K562 (cell line): ENCODE results near the gene TMC2. TPM values are rescaled to one million over a fixed set of nuclear protein-coding genes. Genes with fewer than 3 reads are reported as not detected.

ENCODE experiments used
- ATAC-seq: fragments of 200-7000 bp; cut with Tn5 transposase; 3 replicates; pipeline ENCODE4 v1.9.1; 2020; ENCODE audit warnings: moderate library complexity
- BruUV-seq: library from RNA; stranded (reverse); fragments of 400-500 nt; replicated peaks from 2 replicates; lab custom pipeline; 2021; lab: Mats Ljungman, UMichigan
- CTCF ChIA-PET: fragments of 300-600 bp; formaldehyde crosslinking; extraction: SDS; loops from one replicate; lab custom pipeline; 2021; ENCODE audit warnings: low intra/inter-chr PET ratio; lab: Yijun Ruan, JAX
- POLR2A ChIA-PET: fragments of 300-600, 350-650 bp; sonication (Branson Sonifier 250); formaldehyde crosslinking; extraction: SDS; loops from one replicate; lab custom pipeline; 2021; ENCODE audit warnings: antibody characterized with exemption, inconsistent platforms; lab: Yijun Ruan, JAX
- DNase-seq, 4 experiments: peaks; one replicate each; pipeline versions ENCODE4 v3.0.0 to v3.0.0-alpha.2; 2011 to 2018; ENCODE audit warnings: low spot score in 3 of 4, mixed read lengths in 3 of 4; ENCODE audit errors: extremely low read depth in 1 of 4
- FAIRE-seq: peaks from 2 replicates; lab custom pipeline; 2011; peaks lifted over from hg19 to GRCh38; lab: Jason Lieb, UNC
- H2AFZ ChIP-seq: 2 replicates; pipeline ENCODE4 v1.6.0; 2011; ENCODE audit warnings: low read depth, low read length, control low read depth, inconsistent platforms
- H3K27ac ChIP-seq: fragments of 200-600 bp; 3 replicates; pipeline ENCODE4 v1.8.0; 2011; ENCODE audit warnings: low read depth, mild to moderate bottlenecking, control low read depth, inconsistent platforms, low read length, moderate library complexity, mixed read lengths; ENCODE audit errors: extremely low read depth
- H3K27me3 ChIP-seq, 2 experiments: fragments of 300-600 bp in 1 of 2; 2 replicates in 1 of 2; 3 replicates in 1 of 2; pipeline versions ENCODE4 v1.6.0 to v1.8.0; 2011; ENCODE audit warnings: inconsistent platforms in 2 of 2, low read length in 2 of 2, mild to moderate bottlenecking in 1 of 2, mixed read lengths in 1 of 2, moderate library complexity in 1 of 2; ENCODE audit not compliant: control insufficient read depth in 2 of 2, insufficient read depth in 2 of 2
- H3K36me3 ChIP-seq: fragments of 300-600 bp; 3 replicates; pipeline ENCODE4 v1.8.0; 2011; ENCODE audit warnings: mild to moderate bottlenecking, low read length, inconsistent platforms; ENCODE audit not compliant: control insufficient read depth, insufficient read depth
- H3K4me1 ChIP-seq, 2 experiments: fragments of 200-600 bp in 1 of 2; replicated peaks in 1 of 2; 2 replicates in 1 of 2; 3 replicates in 1 of 2; pipeline versions ENCODE4 v1.5.1 to v1.8.0; 2011; ENCODE audit warnings: inconsistent platforms in 2 of 2, low read length in 2 of 2, mild to moderate bottlenecking in 1 of 2, mixed read lengths in 1 of 2, moderate library complexity in 1 of 2; ENCODE audit not compliant: control insufficient read depth in 2 of 2, insufficient read depth in 2 of 2
- H3K4me2 ChIP-seq: 2 replicates; pipeline ENCODE4 v1.6.1; 2011; ENCODE audit warnings: low read length, control low read depth, inconsistent platforms, mixed read lengths; ENCODE audit not compliant: insufficient read depth
- H3K4me3 ChIP-seq: fragments of 200-600 bp; sonication (generic), shearing (Covaris generic); 2 replicates; pipeline ENCODE4 v1.5.1; 2016; ENCODE audit warnings: control low read depth, inconsistent platforms
- H3K79me2 ChIP-seq: fragments of 200-600 bp; 3 replicates; pipeline ENCODE4 v1.8.0; 2011; ENCODE audit warnings: low read length, inconsistent platforms; ENCODE audit not compliant: control insufficient read depth, insufficient read depth
- H3K9ac ChIP-seq, 2 experiments: 2 replicates each; pipeline versions ENCODE4 v1.6.0 to v1.6.1; 2011; ENCODE audit warnings: low read depth in 2 of 2, low read length in 2 of 2, control low read depth in 1 of 2, inconsistent platforms in 1 of 2, mild to moderate bottlenecking in 1 of 2, mixed read lengths in 1 of 2; ENCODE audit not compliant: insufficient read depth in 1 of 2
- H3K9me1 ChIP-seq: one replicate; pipeline ENCODE4 v1.6.0; 2011; ENCODE audit warnings: inconsistent platforms, mild to moderate bottlenecking, low read length, moderate library complexity; ENCODE audit not compliant: control insufficient read depth, insufficient read depth
- H3K9me3 ChIP-seq: replicated peaks from 2 replicates; pipeline ENCODE4 v1.5.1; 2011; ENCODE audit warnings: low read depth, low read length, inconsistent platforms; ENCODE audit not compliant: control insufficient read depth, insufficient read depth
- H4K20me1 ChIP-seq: replicated peaks from 2 replicates; pipeline ENCODE4 v1.6.1; 2011; ENCODE audit warnings: low read length, inconsistent platforms, mixed read lengths; ENCODE audit not compliant: control insufficient read depth, insufficient read depth
- ARID1B ChIP-seq: fragments of 450-650 bp; IDR thresholded peaks from 2 replicates; pipeline ENCODE4 v1.6.1; 2016; ENCODE audit warnings: antibody characterized with exemption, mild to moderate bottlenecking, inconsistent platforms
- C11orf30 ChIP-seq: fragments of 450-650 bp; IDR thresholded peaks from 2 replicates; pipeline ENCODE4 v1.6.1; 2016; ENCODE audit warnings: low read depth, mild to moderate bottlenecking
- CGGBP1 ChIP-seq: fragments of 250-450 bp; sonication (Bioruptor Pico); IDR thresholded peaks from 2 replicates; pipeline ENCODE4 v1.9.0; 2021; ENCODE audit warnings: mild to moderate bottlenecking
- EZH2 ChIP-seq: IDR thresholded peaks from 2 replicates; pipeline ENCODE4 v1.6.1; 2012; ENCODE audit warnings: low read depth, mild to moderate bottlenecking, inconsistent platforms, low read length, borderline replicate concordance
- MAFF ChIP-seq: IDR thresholded peaks from 2 replicates; pipeline ENCODE4 v1.6.1; 2012; ENCODE audit warnings: low read length, improper control_type of control experiment
- MAFG ChIP-seq: fragments of 450-650 bp; conservative IDR thresholded peaks from 2 replicates; pipeline ENCODE4 v1.6.1; 2016; ENCODE audit warnings: missing genetic modification characterization, missing compliant biosample characterization
- MAFK ChIP-seq: IDR thresholded peaks from 2 replicates; pipeline ENCODE4 v1.6.1; 2011; ENCODE audit warnings: low read length, improper control_type of control experiment
- NFE2 ChIP-seq: IDR thresholded peaks from 2 replicates; pipeline ENCODE4 v1.6.1; 2014; ENCODE audit warnings: antibody characterized with exemption, low read depth
- NFE2L1 ChIP-seq: fragments of 450-650 bp; IDR thresholded peaks from 2 replicates; pipeline ENCODE4 v1.6.1; 2016; ENCODE audit warnings: missing genetic modification characterization, low read depth, mild to moderate bottlenecking, missing compliant biosample characterization, moderate library complexity, borderline replicate concordance
- STAT5A ChIP-seq: IDR thresholded peaks from 2 replicates; pipeline ENCODE4 v1.6.1; 2012; ENCODE audit warnings: low read length, inconsistent platforms, borderline replicate concordance
- TAF15 ChIP-seq: fragments of 200-400 bp; formaldehyde crosslinking; IDR thresholded peaks from 2 replicates; pipeline ENCODE4 v1.6.1; 2017; ENCODE audit warnings: mild to moderate bottlenecking, low read depth, low read length, moderate library complexity
- TAF9B ChIP-seq: fragments of 450-650 bp; IDR thresholded peaks from 2 replicates; pipeline ENCODE4 v1.6.1; 2018; ENCODE audit warnings: mild to moderate bottlenecking; ENCODE audit not compliant: partially characterized antibody
- ZC3H8 ChIP-seq: fragments of 450-650 bp; IDR thresholded peaks from 2 replicates; pipeline ENCODE4 v1.6.1; 2017
- ZNF184 ChIP-seq: sonication (generic); formaldehyde crosslinking; IDR thresholded peaks from 2 replicates; pipeline ENCODE4 v1.5.0; 2020; ENCODE audit warnings: missing genetic modification reagents
- ZNF316 ChIP-seq: fragments of 450-650 bp; IDR thresholded peaks from 2 replicates; pipeline ENCODE4 v1.6.1; 2016
- WGBS: fragments of 100-300 bp; shearing (Covaris generic); methylation state at CpG from one replicate; pipeline ENCODE4 v1.1.6; 2016; ENCODE audit warnings: low coverage, mixed read lengths; ENCODE audit not compliant: insufficient coverage; ENCODE audit errors: missing lambda C conversion rate; 5-methylcytosine and 5-hydroxymethylcytosine counted together
- in situ Hi-C: fragments of 300-500 bp; cut with MboI; formaldehyde crosslinking; loops from 4 replicates; pipeline ENCODE4 v1.15.0; 2018; ENCODE audit warnings: inconsistent platforms, mixed read lengths
- intact Hi-C: fragments of 100-400 bp; cut with micrococcal nuclease; formaldehyde crosslinking; loops from 2 replicates; pipeline ENCODE4 v1.14.2; 2022
- polyA plus RNA-seq, 8 experiments: library from polyadenylated mRNA; depleted of rRNA in 4 of 8; stranded (reverse) in 5 of 8; unstranded in 3 of 8; fragments of >200 nt; fragmentation: Nextera tagmentation in 2 of 8; fragmentation: Illumina TruSeq in 1 of 8; extraction: Ambion mirVana in 2 of 8; extraction: Trizol in 1 of 8; gene quantifications; 2 replicates each; pipeline versions ENCODE4 v1.2.1 to v1.2.3, GENCODE V29; 2011 to 2014; ENCODE audit warnings: inconsistent platforms in 1 of 8, missing spikeins in 1 of 8
- total RNA-seq, 7 experiments: library from RNA; depleted of rRNA in 6 of 7; stranded (reverse); fragments of >200 nt in 6 of 7; fragmentation: Illumina TruSeq in 2 of 7; extraction: Trizol in 2 of 7; gene quantifications; 2 replicates each; pipeline versions ENCODE4 v1.2.1 to v1.2.3, GENCODE V29; 2011 to 2021; ENCODE audit warnings: low replicate concordance in 1 of 7
- TF ChIP-seq, protein P1 (sequence below): IDR thresholded peaks from 2 replicates; pipeline ENCODE4 v1.6.1; 2016; ENCODE audit warnings: missing genetic modification characterization, missing compliant biosample characterization

TMC2 gene
- total and polyA plus RNA-seq, 9 of the 15 experiments (the other 6 are each of a cell fraction or from before 2014, with no cell fraction given): not detected

DNA sequence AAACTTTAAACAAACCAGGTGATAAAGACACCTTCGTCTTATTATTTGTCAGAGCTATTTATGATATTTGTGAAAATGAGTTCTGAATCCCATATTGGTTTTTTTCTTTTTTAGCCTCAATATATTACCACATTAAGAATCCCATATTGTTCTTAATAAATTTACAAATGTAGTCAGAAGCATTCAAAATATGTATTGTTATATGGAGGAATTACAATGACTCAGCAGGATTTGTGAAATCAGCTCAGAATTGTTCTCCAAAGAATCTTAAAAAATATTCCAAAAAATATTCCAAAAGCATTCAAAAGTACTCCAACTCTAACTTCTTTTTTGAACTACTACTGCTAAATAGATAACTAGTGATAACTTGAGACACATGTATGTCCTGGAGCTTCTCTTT lies 21.2 kb upstream of the TMC2 start:
- WGBS: 60% methylated on average over 1 of the region's 1 CpG
- Histone ChIP-seq H3K9me3 (no peaks in the 10 kb centered on the region), H2AFZ (no peak overlapping the region), H4K20me1 (no peaks in the 10 kb centered on the region), H3K27ac (no peak overlapping the region), H3K4me2 (no peak overlapping the region), H3K9ac (no peak overlapping the region), H3K36me3 (no peaks in the 10 kb centered on the region), H3K27me3 (no peaks in the 10 kb centered on the region), H3K4me3 (no peak overlapping the region), H3K4me1 (peaks cover 0 to 12% of the 10 kb centered on the region in 2 experiments; a peak in 3 of 5 replicates), H3K79me2 (no peaks in the 10 kb centered on the region), H3K9me1 (no peaks in the 10 kb centered on the region)
- DNase-seq (no peak), FAIRE-seq (no peak), ATAC-seq (no peak)
- BruUV-seq: no TSS peak
- ChIA-PET POLR2A (no interaction called here), CTCF (no interaction called here)
- in situ Hi-C loops: no loop called here
- TF ChIP-seq C11orf30: peak; percentile 60
- TF ChIP-seq ZNF184 (CRISPR knock-in tag): no peak
- TF ChIP-seq ZNF316: peak; percentile 78
- TF ChIP-seq NFE2L1 (tag): peak; percentile 53; the same call in 1 of the 2 replicates
- TF ChIP-seq MAFG: peak; percentile 66
- peak; percentile 62 for TF ChIP-seq MAFF
- peak; percentile 55; the same call in 1 of the 2 replicates for TF ChIP-seq MAFK
- TF ChIP-seq, protein P1, sequence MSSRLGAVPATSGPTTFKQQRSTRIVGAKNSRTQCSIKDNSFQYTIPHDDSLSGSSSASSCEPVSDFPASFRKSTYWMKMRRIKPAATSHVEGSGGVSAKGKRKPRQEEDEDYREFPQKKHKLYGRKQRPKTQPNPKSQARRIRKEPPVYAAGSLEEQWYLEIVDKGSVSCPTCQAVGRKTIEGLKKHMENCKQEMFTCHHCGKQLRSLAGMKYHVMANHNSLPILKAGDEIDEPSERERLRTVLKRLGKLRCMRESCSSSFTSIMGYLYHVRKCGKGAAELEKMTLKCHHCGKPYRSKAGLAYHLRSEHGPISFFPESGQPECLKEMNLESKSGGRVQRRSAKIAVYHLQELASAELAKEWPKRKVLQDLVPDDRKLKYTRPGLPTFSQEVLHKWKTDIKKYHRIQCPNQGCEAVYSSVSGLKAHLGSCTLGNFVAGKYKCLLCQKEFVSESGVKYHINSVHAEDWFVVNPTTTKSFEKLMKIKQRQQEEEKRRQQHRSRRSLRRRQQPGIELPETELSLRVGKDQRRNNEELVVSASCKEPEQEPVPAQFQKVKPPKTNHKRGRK (tag): peak; percentile 1; the same call in 1 of the 2 replicates
- TF ChIP-seq ZC3H8: no peak
- peak; percentile 46; the same call in 1 of the 2 replicates for TF ChIP-seq NFE2
- no peak for TF ChIP-seq TAF15
- no peak for TF ChIP-seq CGGBP1 (CRISPR knock-in tag)
- TF ChIP-seq EZH2: no peak
- TF ChIP-seq STAT5A: no peak
- TF ChIP-seq ARID1B: no peak
- TF ChIP-seq TAF9B: no peak
- intact Hi-C loops: no loop called here
